Lower lobe of right lung (tissue), 2 donors: Measurements from ENCODE around the gene PRG3. TPM values are rescaled to one million over a fixed set of nuclear protein-coding genes. Genes with fewer than 3 reads are reported as not detected.

ENCODE experiments used
- ATAC-seq, 2 donors: fragments of 200-7000 bp; cut with Tn5 transposase; one replicate each; pipeline ENCODE4 v1.9.1; 2020 to 2022; ENCODE audit warnings: mild to moderate bottlenecking in 2 of 2, moderate library complexity in 2 of 2
- DNase-seq: peaks from one replicate; pipeline ENCODE4 v3.0.0-alpha.2; 2020
- H3K27ac ChIP-seq: fragments of 200-600 bp; one replicate; pipeline ENCODE4 v1.8.0; 2022
- H3K27me3 ChIP-seq: fragments of 200-600 bp; one replicate; pipeline ENCODE4 v1.8.0; 2022; ENCODE audit warnings: low read depth
- H3K36me3 ChIP-seq: fragments of 200-600 bp; one replicate; pipeline ENCODE4 v1.8.0; 2022; ENCODE audit warnings: mild to moderate bottlenecking
- H3K4me1 ChIP-seq: fragments of 200-600 bp; one replicate; pipeline ENCODE4 v1.8.0; 2022
- H3K4me3 ChIP-seq: fragments of 200-600 bp; one replicate; pipeline ENCODE4 v1.8.0; 2022; ENCODE audit warnings: mild to moderate bottlenecking
- H3K9me3 ChIP-seq: fragments of 200-600 bp; one replicate; pipeline ENCODE4 v1.8.0; 2022
- CTCF ChIP-seq: fragments of 200-600 bp; IDR thresholded peaks from one replicate; pipeline ENCODE4 v1.8.0; 2022; ENCODE audit warnings: antibody characterized with exemption, mild to moderate bottlenecking
- intact Hi-C: fragments of 100-400 bp; cut with DNase I; formaldehyde crosslinking; loops from one replicate; pipeline ENCODE4 v1.11.0; 2022
- long read RNA-seq: library from polyadenylated mRNA; unstranded; transcript quantifications from one replicate; pipeline ENCODE4 v2.0.0, GENCODE V29; 2021
- total RNA-seq: library from RNA; stranded (reverse); fragmentation: NEBNext Ultra II Directional; extraction: Animal tissue kit (Norgen Biotek cat#: 25700); gene quantifications from one replicate; pipeline ENCODE4 v1.2.1, GENCODE V29; 2021
- donor health status: DM: no; HTN: yes; CAD: no; lungs with severe emphysema.

Gene PRG3
- total RNA-seq, result not detected
- long read RNA-seq, result 0 reads

GRCh38 chr11:57380975-57381374, at the start of gene PRG3:
PRG3 (minus strand) TSS chr11:57381150; CDS start chr11:57380708, 442 bp downstream.
- intact Hi-C loops, result no loop called here
- no peak for DNase-seq
- H3K4me3 ChIP-seq, result no peak within 1 kb of the TSS

GRCh38 chr11:57429946-57430345, 49.0 kb upstream of the PRG3 start:
- ATAC-seq (no peak), DNase-seq (no peak)
- Histone ChIP-seq H3K4me1 (peaks cover 73% of the 10 kb centered on the region), H3K9me3 (no peaks in the 10 kb centered on the region), H3K27ac (no peak overlapping the region), H3K27me3 (no peaks in the 10 kb centered on the region), H3K4me3 (no peak overlapping the region), H3K36me3 (peaks cover 5% of the 10 kb centered on the region)
- no peak for TF ChIP-seq CTCF
- intact Hi-C loops, result no loop called here

More at GRCh38 chr11:57380975-57381374, at the start of gene PRG3:
- H3K4me1 ChIP-seq, result no peaks in the 10 kb centered on the region
- TF ChIP-seq CTCF, result no peak
- no peak within 1 kb of the TSS for H3K27ac ChIP-seq
- no peaks in the 10 kb centered on the region for H3K27me3 ChIP-seq
- no peaks in the 10 kb centered on the region for H3K36me3 ChIP-seq
- no peak for ATAC-seq
- H3K9me3 ChIP-seq, result no peaks in the 10 kb centered on the region

- peaks cover 73% of the 10 kb centered on the region for H3K4me1 ChIP-seq
- peaks cover 16% of the 10 kb centered on the region for H3K36me3 ChIP-seq
- no peak for ATAC-seq
- no peak for DNase-seq
- no peak for TF ChIP-seq CTCF
- intact Hi-C loops, result no loop called here
- no peaks in the 10 kb centered on the region for H3K9me3 ChIP-seq
- H3K4me3 ChIP-seq, result no peak overlapping the region
- no peaks in the 10 kb centered on the region for H3K27me3 ChIP-seq
- peak overlapping the region; percentile 96 for H3K27ac ChIP-seq
These were observed 47.7 kb upstream of the PRG3 start for GRCh38 chr11:57428643-57429042.

- no peak for DNase-seq
- no peaks in the 10 kb centered on the region for H3K9me3 ChIP-seq
- peaks cover 71% of the 10 kb centered on the region for H3K4me1 ChIP-seq
- peaks cover 25% of the 10 kb centered on the region for H3K36me3 ChIP-seq
- H3K27me3 ChIP-seq, result no peaks in the 10 kb centered on the region
- peak overlapping the region; percentile 64 for H3K4me3 ChIP-seq
- H3K27ac ChIP-seq, result peak overlapping the region; percentile 96
- peak in 1 of 2 donors; percentile 0 for ATAC-seq
- TF ChIP-seq CTCF, result no peak
- intact Hi-C loops, result no loop called here
These were observed 46.8 kb upstream of the PRG3 start for GRCh38 chr11:57427727-57428082.

- Histone ChIP-seq H3K36me3 (peaks cover 31% of the 10 kb centered on the region), H3K4me1 (peaks cover 66% of the 10 kb centered on the region), H3K27me3 (no peaks in the 10 kb centered on the region), H3K27ac (peak within 1 kb of the TSS; percentile 96), H3K4me3 (peak within 1 kb of the TSS; percentile 64), H3K9me3 (no peaks in the 10 kb centered on the region)
- TF ChIP-seq CTCF, result no peak
- intact Hi-C loops, result no loop called here
- ATAC-seq (peak; percentile 84 to 85), DNase-seq (peak; percentile 80)
These were observed 46.2 kb upstream of the PRG3 start, which contains the start of gene SLC43A3 for GRCh38 chr11:57426929-57427726. SLC43A3 (minus strand) TSS chr11:57427121; CDS start chr11:57426172, 949 bp downstream.
